GM04503 (cell line): ENCODE results near the gene PAN3.

Source experiments
- DNase-seq: peaks from one replicate; pipeline ENCODE4 v3.0.0-alpha.2; 2012; ENCODE audit warnings: low read depth

PAN3 gene

DNA sequence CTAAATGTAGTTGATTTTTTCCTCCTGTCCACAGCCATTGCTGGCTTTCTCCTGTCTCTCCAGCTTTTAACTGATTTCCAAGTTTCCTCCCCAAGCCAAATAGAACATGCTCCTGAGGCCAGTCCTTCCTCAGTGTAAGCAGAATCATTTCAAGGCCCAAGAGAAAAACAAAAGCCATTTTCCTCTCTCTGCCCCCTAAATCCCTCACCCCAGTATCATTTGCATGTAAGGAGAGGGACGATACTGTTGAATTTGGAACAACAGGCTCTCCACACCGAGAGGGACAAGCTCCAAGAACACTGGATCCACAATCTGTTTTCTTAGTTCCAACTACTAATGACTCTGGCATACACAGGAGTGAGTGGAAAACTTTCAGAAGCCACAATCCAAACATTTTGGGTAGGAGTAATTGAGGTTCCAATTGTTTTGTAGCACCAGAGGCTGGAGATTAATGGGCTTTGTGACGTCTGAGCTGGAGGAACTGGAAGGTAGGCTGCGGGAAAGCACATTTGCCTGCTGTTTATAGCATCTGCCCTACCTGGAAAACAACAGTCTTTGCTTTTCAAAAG lies 199.7 kb downstream of the PAN3 start:
- no peak for DNase-seq

DNA sequence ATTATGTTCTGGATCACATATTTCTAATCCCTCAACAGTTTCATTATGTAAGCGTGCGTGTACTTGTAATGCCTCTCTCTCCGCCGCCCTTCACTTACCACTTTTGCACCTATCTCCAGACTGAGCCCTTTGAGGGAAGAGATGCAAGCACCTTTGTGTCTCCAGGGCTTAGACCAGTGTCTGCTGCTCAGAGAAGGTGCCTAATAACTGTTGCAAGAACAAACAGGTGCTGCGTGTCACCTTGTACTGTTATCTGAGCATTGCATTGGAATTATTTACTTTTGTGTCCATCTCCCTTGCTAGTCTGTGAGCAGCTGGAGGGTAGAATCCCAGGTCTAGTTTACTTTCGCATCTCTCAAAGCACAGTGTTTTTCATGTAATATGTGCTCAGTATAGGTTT lies 200.4 kb downstream of the PAN3 start:
- DNase-seq = no peak

DNA sequence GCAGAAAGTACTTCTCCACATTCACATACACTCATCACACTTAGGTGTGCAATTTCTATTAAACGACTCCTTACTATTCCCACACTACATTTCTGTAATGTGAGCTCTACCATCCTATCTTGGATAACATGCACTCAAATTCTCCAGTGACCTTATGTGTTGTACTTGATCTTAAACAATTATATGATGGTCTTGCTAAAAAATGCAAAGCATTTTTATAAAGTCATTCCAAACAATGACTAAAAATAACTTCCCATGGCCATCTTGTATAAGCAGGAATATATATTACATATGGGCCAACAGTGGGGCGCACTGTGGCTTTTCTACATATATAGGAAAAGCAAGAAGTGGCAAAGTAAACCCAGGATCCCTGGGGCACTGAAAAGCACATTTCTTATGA lies 201.1 kb downstream of the PAN3 start:
- DNase-seq = no peak

DNA sequence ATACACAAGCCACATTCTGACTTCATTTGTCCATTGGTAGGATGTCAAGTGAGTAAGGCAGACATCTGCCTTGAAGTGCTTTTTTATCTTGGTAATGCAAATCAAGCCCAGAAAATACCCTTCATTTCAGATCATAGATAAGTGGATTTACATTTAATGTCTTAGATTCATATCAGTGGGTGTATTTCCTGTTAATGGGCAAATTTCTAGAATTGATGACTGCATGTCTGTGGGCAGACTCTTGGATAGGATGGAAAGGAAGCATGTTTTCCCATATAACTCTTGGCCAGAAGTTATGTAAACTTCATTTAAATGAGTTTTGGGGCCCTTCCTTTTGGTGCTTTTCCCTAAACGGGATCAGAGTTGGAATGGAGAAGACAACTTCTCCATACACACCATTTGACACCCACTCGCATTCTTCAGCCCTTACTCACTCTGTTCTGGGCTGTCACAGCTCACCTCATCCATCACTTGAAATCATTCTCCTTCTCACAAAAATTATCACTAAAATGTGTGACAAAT lies 202.0 kb downstream of the PAN3 start:
- DNase-seq = no peak

DNA sequence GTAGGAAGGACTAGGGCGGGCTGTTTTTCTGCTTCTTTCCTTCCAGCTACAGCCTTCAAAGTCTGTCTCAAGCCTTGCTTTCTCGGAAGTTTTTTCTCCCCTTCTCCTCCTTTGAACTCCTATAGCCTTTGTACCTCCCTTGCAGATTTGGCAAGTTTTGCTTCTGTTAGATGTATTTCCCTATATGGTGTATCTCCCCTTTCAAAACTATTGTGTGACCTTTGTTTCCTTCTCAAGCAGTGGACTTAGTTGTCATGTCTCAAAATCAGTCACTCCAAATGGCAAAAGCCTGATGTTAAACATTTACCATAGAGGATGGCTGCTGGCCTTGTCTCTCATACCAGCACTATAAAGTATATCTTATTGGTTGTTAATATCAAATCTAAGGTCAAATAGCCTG lies 203.9 kb downstream of the PAN3 start:
- DNase-seq = no peak

DNA sequence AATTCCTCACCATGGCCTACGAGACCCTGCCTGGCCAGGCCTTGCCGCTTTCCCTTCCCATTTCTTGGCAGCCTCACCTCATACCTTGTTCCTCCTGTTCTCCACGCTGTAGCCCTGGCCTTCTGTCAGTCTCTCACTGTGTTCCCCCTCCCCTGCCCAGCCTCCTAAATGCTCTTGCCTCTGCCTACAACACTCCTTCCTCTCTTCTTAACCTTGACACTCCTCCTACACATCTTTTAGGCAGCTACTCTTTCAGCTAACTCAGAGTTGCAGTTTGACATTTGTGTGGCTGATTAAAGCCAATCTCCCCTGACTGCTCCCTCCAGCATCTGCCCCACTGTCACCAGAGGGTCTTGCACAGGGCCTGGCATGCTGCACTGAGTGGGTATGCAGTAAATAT lies 205.8 kb downstream of the PAN3 start:
- DNase-seq = no peak
